Smooth muscle cell of the pulmonary artery (primary cell): ENCODE results near the gene FBXO7. TPM values are rescaled to one million over a fixed set of nuclear protein-coding genes. Genes with fewer than 3 reads are reported as not detected.

Experiments used
- total RNA-seq: library from RNA; depleted of rRNA; stranded (reverse); fragments of >200 nt; gene quantifications from 2 replicates; pipeline ENCODE4 v1.2.3, GENCODE V29; 2014

Gene FBXO7
- 46.0 and 50.5 TPM in 2 replicates for total RNA-seq

GRCh38 chr22:32474635-32475467 lies at the start of gene FBXO7:
TSS of gene FBXO7 (plus strand) at chr22:32474811. CDS start at chr22:32475003, 192 bp downstream.

Other genes with a start within 250 kb of the FBXO7 start
- not detected in 2 replicates for gene SLC5A4, start 219.5 kb upstream of the FBXO7 start, total RNA-seq
- gene RFPL3, start 116.9 kb upstream of the FBXO7 start, total RNA-seq, result not detected in 2 replicates
- 82.0 and 94.5 TPM in 2 replicates for gene RTCB, start 62.6 kb upstream of the FBXO7 start, total RNA-seq
- gene BPIFC, start 10.4 kb upstream of the FBXO7 start, total RNA-seq, result not detected in 2 replicates